Ovary (tissue), 3 donors: Measurements from ENCODE around the gene MAP1LC3A.

Experiments
- CTCF ChIP-seq, 3 donors: fragments of 450-650 bp in 2 of 3; fragments of 200-600 bp in 1 of 3; IDR thresholded peaks; one replicate each; pipeline versions ENCODE4 v1.5.1 to v1.8.0; 2016 to 2022; ENCODE audit warnings: antibody characterized with exemption in 3 of 3, mild to moderate bottlenecking in 1 of 3
- EP300 ChIP-seq: sonication (generic); formaldehyde crosslinking; IDR thresholded peaks from one replicate; pipeline ENCODE4 v1.6.1; 2017; ENCODE audit warnings: antibody characterized with exemption
- POLR2A ChIP-seq: fragments of 450-650 bp; IDR thresholded peaks from one replicate; pipeline ENCODE4 v1.6.1; 2017; ENCODE audit warnings: antibody characterized with exemption, mild to moderate bottlenecking, moderate library complexity
- donor health status: DM: no; HTN: no; CAD: no.

- TF ChIP-seq POLR2A (no peak), CTCF (IDR thresholded peaks at IDR 0.05) (no peak), EP300 (no peak)
Measured at GRCh38 chr20:34570859-34571306, 12.4 kb downstream of the MAP1LC3A start.
